B cell (primary cell): Measurements from ENCODE around the gene TEX101. TPM values are rescaled to one million over a fixed set of nuclear protein-coding genes. Genes with fewer than 3 reads are reported as not detected.
A peak's percentile ranks its signal among the peaks of the same experiment; 100 is the strongest.

Experiments used
- ATAC-seq: fragments of 200-7000 bp; cut with Tn5 transposase; one replicate; pipeline ENCODE4 v1.10.0; 2021; ENCODE audit warnings: low read depth, mild to moderate bottlenecking, moderate number of reproducible peaks, moderate library complexity
- CTCF ChIA-PET: fragments of 350-600 bp; sonication (Branson Sonifier 250); formaldehyde crosslinking; loops from one replicate; lab custom pipeline; 2021; ENCODE audit warnings: antibody characterized with exemption, inconsistent platforms; lab: Charles Lee
- POLR2A ChIA-PET: fragments of 350-600 bp; sonication (Branson Sonifier 250); formaldehyde crosslinking; loops from one replicate; lab custom pipeline; 2021; ENCODE audit warnings: antibody characterized with exemption; lab: Charles Lee
- DNase-seq: peaks from one replicate; pipeline ENCODE4 v3.0.0; 2013
- H2AFZ ChIP-seq: 2 replicates; pipeline ENCODE4 v1.6.1; 2012; ENCODE audit warnings: mild to moderate bottlenecking, low read depth, low read length; ENCODE audit not compliant: insufficient read depth, poor library complexity, severe bottlenecking
- H3K27ac ChIP-seq, 2 donors: 1 replicate in 1 of 2; 2 replicates in 1 of 2; pipeline ENCODE4 v1.5.1; 2012 to 2013; ENCODE audit warnings: low read length in 2 of 2, mild to moderate bottlenecking in 2 of 2, moderate library complexity in 1 of 2
- H3K27me3 ChIP-seq, 4 experiments: fragments of 200-600 bp in 1 of 4; sonication (generic) in 1 of 4; replicated peaks in 1 of 4; 1 replicate in 2 of 4; 2 replicates in 2 of 4; pipeline versions ENCODE4 v1.6.1 to v1.7.0; 2013 to 2016; ENCODE audit warnings: low read length in 3 of 4, mild to moderate bottlenecking in 2 of 4, mixed read lengths in 1 of 4, moderate library complexity in 1 of 4; ENCODE audit not compliant: insufficient read depth in 4 of 4, control insufficient read depth in 3 of 4; ENCODE audit errors: control extremely low read depth in 1 of 4
- H3K36me3 ChIP-seq, 2 experiments: replicated peaks in 1 of 2; 1 replicate in 1 of 2; 2 replicates in 1 of 2; pipeline versions ENCODE4 v1.6.1 to v1.7.1; 2013; ENCODE audit warnings: low read length in 1 of 2; ENCODE audit not compliant: insufficient read depth in 2 of 2, control insufficient read depth in 1 of 2; ENCODE audit errors: control extremely low read depth in 1 of 2, extremely low read depth in 1 of 2
- H3K4me1 ChIP-seq, 2 donors: fragments of 200-600 bp in 1 of 2; sonication (generic) in 1 of 2; 1 replicate in 1 of 2; 2 replicates in 1 of 2; pipeline versions ENCODE4 v1.5.1 to v1.6.1; 2013 to 2017; ENCODE audit warnings: low read length in 2 of 2; ENCODE audit not compliant: control insufficient read depth in 2 of 2, insufficient read depth in 2 of 2
- H3K4me2 ChIP-seq: replicated peaks from 2 replicates; pipeline ENCODE3; 2012; ENCODE audit warnings: mild to moderate bottlenecking, low read depth, low read length; ENCODE audit not compliant: poor library complexity, severe bottlenecking
- H3K4me3 ChIP-seq, 5 experiments: fragments of 200-600 bp in 1 of 5; sonication (generic) in 1 of 5; 1 replicate in 3 of 5; 2 replicates in 2 of 5; pipeline versions ENCODE4 v1.5.1 to v1.7.0; 2011 to 2016; ENCODE audit warnings: low read length in 4 of 5, mild to moderate bottlenecking in 4 of 5, low read depth in 2 of 5, control low read depth in 1 of 5, moderate library complexity in 1 of 5; ENCODE audit not compliant: insufficient read depth in 1 of 5; ENCODE audit errors: control extremely low read depth in 1 of 5, extremely low read depth in 1 of 5
- H3K79me2 ChIP-seq: fragments of 200-600 bp; sonication (generic); one replicate; pipeline ENCODE4 v1.6.0; 2016; ENCODE audit warnings: low read length; ENCODE audit not compliant: control insufficient read depth, insufficient read depth
- H3K9ac ChIP-seq: fragments of 200-600 bp; sonication (generic); 2 replicates; pipeline ENCODE4 v1.6.1; 2017; ENCODE audit warnings: mild to moderate bottlenecking, low read length, moderate library complexity
- H3K9me3 ChIP-seq, 3 donors: one replicate each; pipeline versions ENCODE4 v1.6.1 to v1.7.1; 2013; ENCODE audit warnings: low read length in 2 of 3; ENCODE audit not compliant: control insufficient read depth in 2 of 3, insufficient read depth in 1 of 3; ENCODE audit errors: control extremely low read depth in 1 of 3
- H4K20me1 ChIP-seq: 2 replicates; pipeline ENCODE4 v1.6.0; 2012; ENCODE audit warnings: mild to moderate bottlenecking, low read length; ENCODE audit not compliant: insufficient read depth, control insufficient read depth, poor library complexity, severe bottlenecking
- H3K27ac Mint-ChIP-seq: one replicate; pipeline ENCODE4 v1.8.0; 2021; ENCODE audit warnings: mixed read lengths
- H3K27me3 Mint-ChIP-seq: one replicate; pipeline ENCODE4 v1.8.0; 2021; ENCODE audit warnings: mixed read lengths
- H3K4me1 Mint-ChIP-seq: one replicate; pipeline ENCODE4 v1.8.0; 2021; ENCODE audit warnings: mixed read lengths
- H3K4me3 Mint-ChIP-seq: one replicate; pipeline ENCODE4 v1.8.0; 2021; ENCODE audit warnings: mixed read lengths
- H3K9me3 Mint-ChIP-seq: one replicate; pipeline ENCODE4 v1.8.0; 2022; ENCODE audit warnings: mixed read lengths; ENCODE audit not compliant: insufficient read depth
- EZH2 ChIP-seq: IDR thresholded peaks from 2 replicates; pipeline ENCODE4 v1.6.1; 2012; ENCODE audit warnings: borderline replicate concordance, low read depth, mild to moderate bottlenecking, moderate library complexity, low read length; ENCODE audit not compliant: insufficient read depth, poor library complexity, severe bottlenecking
- WGBS: methylation state at CpG from one replicate; pipeline ENCODE4 v1.1.5; 2013; ENCODE audit warnings: missing lambda C conversion rate; ENCODE audit not compliant: insufficient coverage; 5-methylcytosine and 5-hydroxymethylcytosine counted together
- intact Hi-C: fragments of 100-400 bp; cut with micrococcal nuclease; formaldehyde crosslinking; loops from one replicate; pipeline ENCODE4 v1.10.0; 2022
- polyA plus RNA-seq: library from polyadenylated mRNA; depleted of rRNA; stranded (reverse); fragments of >200 nt; gene quantifications from 2 replicates; pipeline ENCODE4 v1.2.3, GENCODE V29; 2012
- total RNA-seq, 2 donors: library from RNA; stranded (reverse); fragments of 120-200 nt in 1 of 2; gene quantifications; 1 replicate in 1 of 2; 2 replicates in 1 of 2; pipeline versions ENCODE4 v1.2.3 to v1.2.4, GENCODE V29; 2013 to 2022
- TF ChIP-seq, protein P1 (sequence below): fragments of 200-600 bp; IDR thresholded peaks from one replicate; pipeline ENCODE4 v1.8.0; 2022; ENCODE audit warnings: antibody characterized with exemption, mild to moderate bottlenecking

The TEX101 gene
- total and polyA plus RNA-seq, 2 donors (not counting 1 experiment from before 2014, with no cell fraction given) = not detected

DNA sequence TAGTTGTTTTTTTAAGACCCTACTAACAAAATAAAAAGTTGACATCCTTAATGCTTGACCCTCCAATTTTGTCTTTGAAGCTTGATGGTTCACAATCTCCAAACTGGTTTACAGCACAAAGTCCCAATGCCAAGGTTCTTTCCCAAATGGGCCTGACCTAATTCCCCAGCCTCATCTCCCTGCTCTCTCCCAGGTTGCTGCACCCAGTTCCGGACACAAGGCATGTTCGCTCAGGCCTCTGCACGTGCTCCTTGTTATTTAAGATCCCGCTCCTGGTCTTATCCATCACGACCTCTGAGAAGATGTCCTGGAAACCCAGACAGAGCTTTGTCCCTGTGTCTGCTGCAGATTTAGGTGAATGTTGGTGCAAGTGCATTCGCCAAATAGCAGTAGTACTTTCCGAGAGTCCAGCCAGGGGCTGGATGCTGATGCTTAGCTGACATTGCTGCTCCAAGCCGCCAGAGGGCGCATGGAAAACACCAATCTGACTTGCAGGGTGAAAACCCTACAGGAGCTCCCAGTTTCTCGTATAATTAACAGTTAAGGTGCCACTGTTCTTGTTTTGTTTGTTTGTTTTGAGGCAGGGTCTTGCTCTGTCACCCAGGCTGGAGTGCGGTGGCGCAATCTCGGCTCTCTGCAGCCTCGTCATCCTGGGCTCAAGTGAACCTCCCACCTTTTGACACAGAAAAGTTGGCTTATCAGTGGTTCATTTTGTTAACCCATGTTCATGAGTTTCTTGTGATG is 32.2 kb downstream of the TEX101 start:
- no peak overlapping the region for H3K27ac ChIP-seq
- 51% methylated on average over 11 of the region's 14 CpGs for WGBS
- H2AFZ ChIP-seq = no peak overlapping the region

More for the DNA sequence above, 32.2 kb downstream of the TEX101 start:
- Histone ChIP-seq H3K9me3 (no peaks in the 10 kb centered on the region), H3K9ac (no peak overlapping the region), H4K20me1 (no peaks in the 10 kb centered on the region), H3K79me2 (no peaks in the 10 kb centered on the region), H3K4me2 (no peak overlapping the region), H3K4me1 (peaks cover 0 to 7% of the 10 kb centered on the region in 2 donors), H3K36me3 (no peaks in the 10 kb centered on the region), H3K4me3 (no peak overlapping the region), H3K27me3 (no peaks in the 10 kb centered on the region)
- intact Hi-C loops = loop anchor here (1.0 to 10.0 kb wide), 4 partner anchors 72 to 365 kb away; partner anchors contain the start of gene KCNN4
- H3K27ac Mint-ChIP-seq = peak overlapping the region; percentile 8
- no peak overlapping the region for H3K4me3 Mint-ChIP-seq
- DNase-seq = peak; percentile 86
- H3K9me3 Mint-ChIP-seq = no peaks in the 10 kb centered on the region
- peaks cover 5% of the 10 kb centered on the region for H3K4me1 Mint-ChIP-seq
- ATAC-seq = peak; percentile 89
- TF ChIP-seq, protein P1, sequence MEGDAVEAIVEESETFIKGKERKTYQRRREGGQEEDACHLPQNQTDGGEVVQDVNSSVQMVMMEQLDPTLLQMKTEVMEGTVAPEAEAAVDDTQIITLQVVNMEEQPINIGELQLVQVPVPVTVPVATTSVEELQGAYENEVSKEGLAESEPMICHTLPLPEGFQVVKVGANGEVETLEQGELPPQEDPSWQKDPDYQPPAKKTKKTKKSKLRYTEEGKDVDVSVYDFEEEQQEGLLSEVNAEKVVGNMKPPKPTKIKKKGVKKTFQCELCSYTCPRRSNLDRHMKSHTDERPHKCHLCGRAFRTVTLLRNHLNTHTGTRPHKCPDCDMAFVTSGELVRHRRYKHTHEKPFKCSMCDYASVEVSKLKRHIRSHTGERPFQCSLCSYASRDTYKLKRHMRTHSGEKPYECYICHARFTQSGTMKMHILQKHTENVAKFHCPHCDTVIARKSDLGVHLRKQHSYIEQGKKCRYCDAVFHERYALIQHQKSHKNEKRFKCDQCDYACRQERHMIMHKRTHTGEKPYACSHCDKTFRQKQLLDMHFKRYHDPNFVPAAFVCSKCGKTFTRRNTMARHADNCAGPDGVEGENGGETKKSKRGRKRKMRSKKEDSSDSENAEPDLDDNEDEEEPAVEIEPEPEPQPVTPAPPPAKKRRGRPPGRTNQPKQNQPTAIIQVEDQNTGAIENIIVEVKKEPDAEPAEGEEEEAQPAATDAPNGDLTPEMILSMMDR = peak; percentile 95
- no peak for TF ChIP-seq EZH2
- H3K27me3 Mint-ChIP-seq = no peaks in the 10 kb centered on the region
- ChIA-PET POLR2A (interaction anchor here (1.6 kb wide), 1 partner anchor 72 kb away, joined by 18 read pairs; no protein-coding TSS in a partner anchor), CTCF (interaction anchor here (0.6 to 18.4 kb wide), 44 partner anchors 8 to 363 kb away, joined by 3 to 644 read pairs (median 5); partner anchors contain the start of genes ETHE1, IRGQ, LYPD3 and PHLDB3)
